Gastroesophageal sphincter (tissue), 3 donors: ENCODE data around the gene ELAC2.

Experiments used
- EP300 ChIP-seq: sonication (generic); formaldehyde crosslinking; IDR thresholded peaks from one replicate; pipeline ENCODE4 v1.6.1; 2017; ENCODE audit warnings: antibody characterized with exemption, mild to moderate bottlenecking
- POLR2A ChIP-seq, 2 donors: fragments of 450-650 bp; IDR thresholded peaks; one replicate each; pipeline ENCODE4 v1.6.1; 2017; ENCODE audit warnings: antibody characterized with exemption in 2 of 2, mild to moderate bottlenecking in 2 of 2, moderate library complexity in 1 of 2
- TF ChIP-seq, protein P1 (sequence below), 4 experiments: fragments of 200-600 bp in 2 of 4; fragments of 450-650 bp in 2 of 4; sonication (generic) in 1 of 4; IDR thresholded peaks; one replicate each; pipeline ENCODE4 v1.5.1; 2017 to 2019; ENCODE audit warnings: antibody characterized with exemption in 4 of 4, mild to moderate bottlenecking in 2 of 4, moderate library complexity in 2 of 4

GRCh38 chr17:13025258-13025627 is 7.4 kb upstream of the ELAC2 start:
- TF ChIP-seq, protein P1, sequence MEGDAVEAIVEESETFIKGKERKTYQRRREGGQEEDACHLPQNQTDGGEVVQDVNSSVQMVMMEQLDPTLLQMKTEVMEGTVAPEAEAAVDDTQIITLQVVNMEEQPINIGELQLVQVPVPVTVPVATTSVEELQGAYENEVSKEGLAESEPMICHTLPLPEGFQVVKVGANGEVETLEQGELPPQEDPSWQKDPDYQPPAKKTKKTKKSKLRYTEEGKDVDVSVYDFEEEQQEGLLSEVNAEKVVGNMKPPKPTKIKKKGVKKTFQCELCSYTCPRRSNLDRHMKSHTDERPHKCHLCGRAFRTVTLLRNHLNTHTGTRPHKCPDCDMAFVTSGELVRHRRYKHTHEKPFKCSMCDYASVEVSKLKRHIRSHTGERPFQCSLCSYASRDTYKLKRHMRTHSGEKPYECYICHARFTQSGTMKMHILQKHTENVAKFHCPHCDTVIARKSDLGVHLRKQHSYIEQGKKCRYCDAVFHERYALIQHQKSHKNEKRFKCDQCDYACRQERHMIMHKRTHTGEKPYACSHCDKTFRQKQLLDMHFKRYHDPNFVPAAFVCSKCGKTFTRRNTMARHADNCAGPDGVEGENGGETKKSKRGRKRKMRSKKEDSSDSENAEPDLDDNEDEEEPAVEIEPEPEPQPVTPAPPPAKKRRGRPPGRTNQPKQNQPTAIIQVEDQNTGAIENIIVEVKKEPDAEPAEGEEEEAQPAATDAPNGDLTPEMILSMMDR (IDR thresholded peaks at IDR 0.05) = no peak
- TF ChIP-seq EP300 = no peak
- no peak for TF ChIP-seq POLR2A (IDR thresholded peaks at IDR 0.05)
